Putamen (tissue), 1 donor: Measurements from ENCODE around the gene EPO.
"Not testable (repeated sequence)": the region's sequence is repeated elsewhere in the genome, so short reads cannot be mapped to it uniquely, and the experiment has no call there.

ENCODE experiments used
- DNase-seq: peaks from one replicate; pipeline ENCODE4 v3.0.0-alpha.2; 2016; ENCODE audit warnings: low spot score

Gene EPO

GRCh38 chr7:100736671-100737070 lies 16.4 kb downstream of the EPO start:
- DNase-seq: no peak

GRCh38 chr7:100739934-100740333 lies 19.7 kb downstream of the EPO start:
- DNase-seq: no peak

- DNase-seq: no peak
These were observed 24.3 kb downstream of the EPO start for GRCh38 chr7:100744605-100745004.

- DNase-seq: peak; percentile 59
These were observed 24.9 kb downstream of the EPO start for GRCh38 chr7:100745184-100745583.

- DNase-seq: no peak
These were observed 32.7 kb downstream of the EPO start for GRCh38 chr7:100752994-100753393.

- no peak for DNase-seq
These were observed 33.5 kb downstream of the EPO start for GRCh38 chr7:100753750-100754149.

- DNase-seq: no peak
These were observed 39.3 kb downstream of the EPO start for GRCh38 chr7:100759357-100760171.

- DNase-seq: not testable (repeated sequence)
These were observed 42.6 kb downstream of the EPO start for GRCh38 chr7:100762841-100763240.

- no peak for DNase-seq
These were observed 43.4 kb downstream of the EPO start for GRCh38 chr7:100763556-100764140.

GRCh38 chr7:100764841-100765240 lies 44.6 kb downstream of the EPO start:
- DNase-seq: no peak

GRCh38 chr7:100765250-100765649 lies 45.0 kb downstream of the EPO start:
- no peak for DNase-seq

- DNase-seq: no peak
These were observed 48.5 kb downstream of the EPO start for GRCh38 chr7:100768784-100769183.
